CD14-positive monocyte (primary cell): ENCODE results near the gene SPRY2. TPM values are rescaled to one million over a fixed set of nuclear protein-coding genes. Genes with fewer than 3 reads are reported as not detected.
A peak's percentile ranks its signal among the peaks of the same experiment; 100 is the strongest.

ENCODE experiments used
- DNase-seq, 3 donors: peaks; one replicate each; pipeline ENCODE4 v3.0.0-alpha.2; 2011 to 2022
- H2AFZ ChIP-seq: 2 replicates; pipeline ENCODE4 v1.6.0; 2012; ENCODE audit warnings: mild to moderate bottlenecking, low read depth, low read length, inconsistent platforms; ENCODE audit not compliant: insufficient read depth, poor library complexity, severe bottlenecking
- H3K27ac ChIP-seq, 2 donors: 1 replicate in 1 of 2; 2 replicates in 1 of 2; pipeline ENCODE4 v1.5.1; 2012 to 2013; ENCODE audit warnings: low read length in 2 of 2, control low read depth in 1 of 2, inconsistent platforms in 1 of 2, low read depth in 1 of 2, mild to moderate bottlenecking in 1 of 2
- H3K27me3 ChIP-seq, 2 donors: one replicate each; pipeline versions ENCODE4 v1.6.0 to v1.6.1; 2011 to 2013; ENCODE audit warnings: low read length in 2 of 2; ENCODE audit not compliant: control insufficient read depth in 2 of 2, insufficient read depth in 2 of 2
- H3K36me3 ChIP-seq, 2 donors: replicated peaks in 1 of 2; 1 replicate in 1 of 2; 2 replicates in 1 of 2; pipeline versions ENCODE4 v1.5.1 to v1.6.1; 2012 to 2013; ENCODE audit warnings: low read length in 2 of 2, control low read depth in 1 of 2, inconsistent platforms in 1 of 2, mild to moderate bottlenecking in 1 of 2; ENCODE audit not compliant: insufficient read depth in 2 of 2, control insufficient read depth in 1 of 2
- H3K4me1 ChIP-seq, 2 donors: 1 replicate in 1 of 2; 2 replicates in 1 of 2; pipeline versions ENCODE4 v1.5.1 to v1.6.1; 2012 to 2013; ENCODE audit warnings: low read length in 2 of 2, control low read depth in 1 of 2, inconsistent platforms in 1 of 2, mild to moderate bottlenecking in 1 of 2, moderate library complexity in 1 of 2; ENCODE audit not compliant: insufficient read depth in 2 of 2, control insufficient read depth in 1 of 2
- H3K4me2 ChIP-seq: replicated peaks from 2 replicates; pipeline ENCODE3; 2012; ENCODE audit warnings: low read length, moderate library complexity, mild to moderate bottlenecking; ENCODE audit not compliant: poor library complexity, severe bottlenecking; ENCODE audit errors: extremely low read depth
- H3K4me3 ChIP-seq, 3 experiments: fragments of 200-600 bp in 1 of 3; sonication (generic) in 1 of 3; replicated peaks in 1 of 3; 1 replicate in 2 of 3; 2 replicates in 1 of 3; pipeline ENCODE4 v1.5.1; 2011 to 2013; ENCODE audit warnings: low read length in 3 of 3, mild to moderate bottlenecking in 3 of 3, control low read depth in 2 of 3, low read depth in 2 of 3, inconsistent platforms in 1 of 3, moderate library complexity in 1 of 3
- H3K79me2 ChIP-seq: 2 replicates; pipeline ENCODE4 v1.6.0; 2012; ENCODE audit warnings: mild to moderate bottlenecking, control low read depth, inconsistent platforms, low read length, moderate library complexity; ENCODE audit not compliant: insufficient read depth
- H3K9ac ChIP-seq: 2 replicates; pipeline ENCODE4 v1.6.0; 2017; ENCODE audit warnings: low read length, mild to moderate bottlenecking; ENCODE audit not compliant: insufficient read depth, poor library complexity, severe bottlenecking
- H3K9me3 ChIP-seq, 2 donors: replicated peaks in 1 of 2; 1 replicate in 1 of 2; 2 replicates in 1 of 2; pipeline versions ENCODE4 v1.5.1 to v1.6.1; 2012 to 2013; ENCODE audit warnings: low read length in 2 of 2, control low read depth in 1 of 2; ENCODE audit not compliant: control insufficient read depth in 1 of 2, insufficient read depth in 1 of 2
- H4K20me1 ChIP-seq: 2 replicates; pipeline ENCODE4 v1.6.0; 2012; ENCODE audit warnings: mild to moderate bottlenecking, low read length, control low read depth, moderate library complexity; ENCODE audit not compliant: insufficient read depth
- H3K27ac Mint-ChIP-seq, 7 donors: one replicate each; pipeline ENCODE4 v1.8.0; 2020; ENCODE audit warnings: mild to moderate bottlenecking in 7 of 7, mixed read lengths in 7 of 7, moderate library complexity in 6 of 7, inconsistent platforms in 2 of 7
- H3K27me3 Mint-ChIP-seq, 3 donors: one replicate each; pipeline ENCODE4 v1.8.0; 2021 to 2022; ENCODE audit warnings: low read depth in 3 of 3, mild to moderate bottlenecking in 3 of 3, mixed read lengths in 3 of 3, moderate library complexity in 3 of 3, inconsistent platforms in 1 of 3
- H3K36me3 Mint-ChIP-seq, 2 donors: one replicate each; pipeline ENCODE4 v1.8.0; 2020; ENCODE audit warnings: mixed read lengths in 2 of 2, inconsistent platforms in 1 of 2, mild to moderate bottlenecking in 1 of 2
- H3K4me1 Mint-ChIP-seq: one replicate; pipeline ENCODE4 v1.8.0; 2020; ENCODE audit warnings: mild to moderate bottlenecking, mixed read lengths
- H3K4me3 Mint-ChIP-seq, 2 donors: one replicate each; pipeline ENCODE4 v1.8.0; 2020; ENCODE audit warnings: mild to moderate bottlenecking in 2 of 2, mixed read lengths in 2 of 2, moderate library complexity in 1 of 2
- H3K9me3 Mint-ChIP-seq, 7 donors: one replicate each; pipeline ENCODE4 v1.8.0; 2020 to 2022; ENCODE audit warnings: mixed read lengths in 7 of 7, mild to moderate bottlenecking in 6 of 7, moderate library complexity in 6 of 7, inconsistent platforms in 2 of 7
- CTCF ChIP-seq: fragments of 200-600 bp; IDR thresholded peaks from one replicate; pipeline ENCODE4 v1.8.0; 2022; ENCODE audit warnings: antibody characterized with exemption, mild to moderate bottlenecking
- WGBS: methylation state at CpG from one replicate; pipeline ENCODE4 v1.1.5; 2013; ENCODE audit warnings: missing lambda C conversion rate; ENCODE audit not compliant: insufficient coverage; 5-methylcytosine and 5-hydroxymethylcytosine counted together
- intact Hi-C, 2 donors: fragments of 100-400 bp; cut with micrococcal nuclease; formaldehyde crosslinking; loops; one replicate each; pipeline versions ENCODE4 v1.15.0 to v1.15.1; 2023
- polyA plus RNA-seq, 3 donors: library from polyadenylated mRNA; depleted of rRNA in 1 of 3; unstranded in 2 of 3; stranded (reverse) in 1 of 3; fragments of 300-500 nt in 2 of 3; fragments of >200 nt in 1 of 3; fragmentation: Illumina TruSeq in 2 of 3; gene quantifications; 1 replicate in 2 of 3; 2 replicates in 1 of 3; pipeline ENCODE4 v1.2.3, GENCODE V29; 2012 to 2021

SPRY2 gene
- polyA plus RNA-seq, 3 donors: 0.26 to 1.8 (median 0.73) TPM

GRCh38 chr13:80340651-80341100, 250 bp downstream of the SPRY2 start:
- Histone ChIP-seq H3K4me2 (peak overlapping the region; percentile 96), H3K4me1 (peaks cover 38 to 52% of the 10 kb centered on the region in 2 donors), H3K4me3 (peak overlapping the region; percentile 44 to 89 (median 52)), H2AFZ (peak overlapping the region; percentile 81), H3K27me3 (peaks cover 8 to 42% of the 10 kb centered on the region in 2 donors), H4K20me1 (no peaks in the 10 kb centered on the region), H3K36me3 (no peaks in the 10 kb centered on the region), H3K9me3 (no peaks in the 10 kb centered on the region), H3K9ac (peak overlapping the region; percentile 41), H3K79me2 (peaks cover 11% of the 10 kb centered on the region), H3K27ac (no peak overlapping the region)
- 0% methylated on average over 34 of the region's 45 CpGs for WGBS
- H3K4me3 Mint-ChIP-seq: peak overlapping the region in 1 of 2 donors; percentile 74
- H3K27me3 Mint-ChIP-seq: peaks cover 16 to 28% (median 23%) of the 10 kb centered on the region in 3 donors
- H3K9me3 Mint-ChIP-seq: peaks cover 0 to 3% (median 0%) of the 10 kb centered on the region in 7 donors
- H3K27ac Mint-ChIP-seq: peak overlapping the region in 5 of 7 donors; percentile 18 to 74 (median 68)
- TF ChIP-seq CTCF: no peak
- intact Hi-C loops: loop anchor here in 1 of 2 donors (10.0 kb wide), 2 partner anchors 166 to 566 kb away; no protein-coding TSS in a partner anchor
- peaks cover 26% of the 10 kb centered on the region for H3K4me1 Mint-ChIP-seq
- H3K36me3 Mint-ChIP-seq: peaks cover 0 to 4% of the 10 kb centered on the region in 2 donors
- DNase-seq: peak in 2 of 3 donors; percentile 57 to 69

- H3K27ac Mint-ChIP-seq: peak overlapping the region in 4 of 7 donors; percentile 15 to 74 (median 69)
- Histone ChIP-seq H3K27ac (no peak overlapping the region), H3K9me3 (no peaks in the 10 kb centered on the region), H3K9ac (peak overlapping the region; percentile 41), H4K20me1 (no peaks in the 10 kb centered on the region), H3K4me2 (peak overlapping the region; percentile 96), H3K27me3 (peaks cover 8 to 42% of the 10 kb centered on the region in 2 donors), H3K79me2 (peaks cover 11% of the 10 kb centered on the region), H3K4me1 (peaks cover 38 to 52% of the 10 kb centered on the region in 2 donors), H3K36me3 (no peaks in the 10 kb centered on the region), H3K4me3 (peak overlapping the region; percentile 44 to 89 (median 52)), H2AFZ (peak overlapping the region; percentile 81)
- H3K36me3 Mint-ChIP-seq: peaks cover 0 to 4% of the 10 kb centered on the region in 2 donors
- H3K9me3 Mint-ChIP-seq: peaks cover 0 to 3% (median 0%) of the 10 kb centered on the region in 7 donors
- no peak overlapping the region for H3K4me3 Mint-ChIP-seq
- H3K27me3 Mint-ChIP-seq: peaks cover 16 to 28% (median 23%) of the 10 kb centered on the region in 3 donors
- WGBS: 0% methylated on average over 56 of the region's 59 CpGs
- DNase-seq: peak in 1 of 3 donors; percentile 38
- TF ChIP-seq CTCF: no peak
- peaks cover 26% of the 10 kb centered on the region for H3K4me1 Mint-ChIP-seq
- intact Hi-C loops: loop anchor here in 1 of 2 donors (10.0 kb wide), 2 partner anchors 165 to 565 kb away; no protein-coding TSS in a partner anchor
These were observed 845 bp downstream of the SPRY2 start for GRCh38 chr13:80339912-80340650.
